Transverse colon (tissue), 3 donors: Measurements from ENCODE around the gene C10orf105.

Experiments used
- CTCF ChIP-seq, 5 experiments: fragments of 200-600 bp in 3 of 5; fragments of 450-650 bp in 2 of 5; sonication (generic) in 3 of 5; IDR thresholded peaks; 1 replicate in 2 of 5; 2 replicates in 3 of 5; pipeline ENCODE4 v1.5.1; 2016 to 2017; ENCODE audit warnings: antibody characterized with exemption in 5 of 5, inconsistent platforms in 3 of 5, mild to moderate bottlenecking in 2 of 5, moderate library complexity in 1 of 5
- POLR2A ChIP-seq: fragments of 450-650 bp; IDR thresholded peaks from one replicate; pipeline ENCODE4 v1.6.1; 2016; ENCODE audit warnings: antibody characterized with exemption, mild to moderate bottlenecking, moderate library complexity

DNA sequence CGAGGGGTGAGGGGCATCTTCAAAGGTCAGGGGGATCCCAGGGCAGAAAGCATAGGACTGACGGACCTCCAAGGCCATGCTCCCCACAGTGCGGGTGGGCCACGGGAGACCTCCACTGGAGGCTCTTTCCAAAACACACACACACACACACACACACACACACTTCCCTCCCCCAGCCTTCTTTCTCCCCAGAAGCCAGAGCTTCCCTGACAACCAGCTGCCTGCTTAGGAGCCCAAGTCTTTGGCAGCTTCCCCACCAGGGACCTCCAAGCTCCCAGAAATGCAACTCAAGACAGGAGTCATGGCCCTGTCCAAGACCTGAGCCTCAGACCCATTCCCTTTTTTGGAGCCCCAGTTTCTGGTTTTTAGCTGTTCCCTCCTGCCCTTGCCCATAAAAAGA is 710 bp upstream of the C10orf105 start:
- no peak for TF ChIP-seq CTCF (IDR thresholded peaks at IDR 0.05)
- TF ChIP-seq POLR2A = no peak
